ENCODE data around the gene KIF20A. TPM values are rescaled to one million over a fixed set of nuclear protein-coding genes. Genes with fewer than 3 reads are reported as not detected.
"Not testable (repeated sequence)": the region's sequence is repeated elsewhere in the genome, so short reads cannot be mapped to it uniquely, and the experiment has no call there.

Gene KIF20A
- total RNA-seq, 6 experiments from 2014 or later = 32.8 to 83.9 (median 79.4) TPM

GRCh38 chr5:138188626-138189025 lies 9.7 kb downstream of the KIF20A start:
- TF ChIP-seq CTCF (IDR thresholded peaks at IDR 0.05) = no peak
- Mint-ChIP-seq H3K9me3 (no peaks in the 10 kb centered on the region), H3K36me3 (ENCODE audit: low read depth) (0 out of 2 replicates have a peak, but pooled peaks cover 5% of the 10 kb centered on the region), H3K4me3 (no peak overlapping the region), H3K27ac (no peak overlapping the region), H3K27me3 (ENCODE audit: insufficient read depth) (peaks cover 2% of the 10 kb centered on the region; the same call in 1 of the 2 replicates), H3K4me1 (ENCODE audit: low read depth) (no peaks in the 10 kb centered on the region)
- DNase-seq = no peak

GRCh38 chr5:138192826-138193225 lies 13.9 kb downstream of the KIF20A start:
- Mint-ChIP-seq H3K27me3 (ENCODE audit: insufficient read depth) (peaks cover 2% of the 10 kb centered on the region; the same call in 1 of the 2 replicates), H3K36me3 (ENCODE audit: low read depth) (peaks cover 5% of the 10 kb centered on the region; the same call in 1 of the 2 replicates), H3K4me1 (ENCODE audit: low read depth) (no peaks in the 10 kb centered on the region), H3K4me3 (no peak overlapping the region), H3K27ac (no peak overlapping the region), H3K9me3 (no peaks in the 10 kb centered on the region)
- DNase-seq = no peak
- no peak for TF ChIP-seq CTCF (IDR thresholded peaks at IDR 0.05)

- not testable (repeated sequence) for H3K4me1 Mint-ChIP-seq (ENCODE audit: low read depth); DNase-seq; H3K9me3 Mint-ChIP-seq; H3K27me3 Mint-ChIP-seq (ENCODE audit: insufficient read depth); H3K27ac Mint-ChIP-seq; H3K4me3 Mint-ChIP-seq; H3K36me3 Mint-ChIP-seq (ENCODE audit: low read depth)
Measured at GRCh38 chr5:138193859-138194258, 14.9 kb downstream of the KIF20A start.

- TF ChIP-seq CTCF (IDR thresholded peaks at IDR 0.05) = no peak
- Mint-ChIP-seq H3K36me3 (ENCODE audit: low read depth) (peaks cover 10% of the 10 kb centered on the region), H3K27ac (no peak overlapping the region), H3K9me3 (no peaks in the 10 kb centered on the region), H3K4me1 (ENCODE audit: low read depth) (peaks cover 10% of the 10 kb centered on the region), H3K27me3 (ENCODE audit: insufficient read depth) (peaks cover 3% of the 10 kb centered on the region; the same call in 1 of the 2 replicates), H3K4me3 (no peak overlapping the region)
- DNase-seq = no peak
Measured at GRCh38 chr5:138210985-138211384, 32.1 kb downstream of the KIF20A start.

GRCh38 chr5:138212828-138213160 lies 33.9 kb downstream of the KIF20A start:
- peak overlapping the region; percentile 95 for H3K27ac Mint-ChIP-seq
- peaks cover 10% of the 10 kb centered on the region for H3K4me1 Mint-ChIP-seq (ENCODE audit: low read depth)
- H3K36me3 Mint-ChIP-seq (ENCODE audit: low read depth) = peaks cover 10% of the 10 kb centered on the region
- H3K9me3 Mint-ChIP-seq = no peaks in the 10 kb centered on the region
- peak overlapping the region; percentile 99 for H3K4me3 Mint-ChIP-seq
- peak; percentile 0 for DNase-seq
- peaks cover 3% of the 10 kb centered on the region; the same call in 1 of the 2 replicates for H3K27me3 Mint-ChIP-seq (ENCODE audit: insufficient read depth)
- TF ChIP-seq CTCF (IDR thresholded peaks at IDR 0.05) = no peak

GRCh38 chr5:138213161-138214029 lies 34.5 kb downstream of the KIF20A start, which contains the start of gene CDC23:
Gene CDC23 (minus strand): TSS chr5:138213323. CDS start chr5:138213312, 11 bp downstream.
- 0 out of 2 replicates have a peak, but pooled peaks have one; percentile 8 for TF ChIP-seq CTCF (IDR thresholded peaks at IDR 0.05)
- Mint-ChIP-seq H3K36me3 (ENCODE audit: low read depth) (peaks cover 10% of the 10 kb centered on the region), H3K9me3 (no peaks in the 10 kb centered on the region), H3K4me1 (ENCODE audit: low read depth) (peaks cover 10% of the 10 kb centered on the region), H3K4me3 (peak within 1 kb of the TSS; percentile 99), H3K27ac (peak within 1 kb of the TSS; percentile 95), H3K27me3 (ENCODE audit: insufficient read depth) (peaks cover 3% of the 10 kb centered on the region; the same call in 1 of the 2 replicates)
- DNase-seq = peak; percentile 99

Measured in HFFc6 (cell line).